MG63 (cell line): ENCODE data around the gene SYNDIG1. TPM values are rescaled to one million over a fixed set of nuclear protein-coding genes. Genes with fewer than 3 reads are reported as not detected.

ENCODE experiments used
- DNase-seq: peaks from one replicate; pipeline ENCODE4 v3.0.0-alpha.2; 2020
- H3K27me3 ChIP-seq: fragments of 250-450 bp; sonication (Bioruptor Pico); 2 replicates; pipeline ENCODE4 v1.5.1; 2020; ENCODE audit warnings: mild to moderate bottlenecking, moderate library complexity
- H3K36me3 ChIP-seq: fragments of 250-450 bp; sonication (Bioruptor Pico); 2 replicates; pipeline ENCODE4 v1.5.1; 2020; ENCODE audit warnings: mild to moderate bottlenecking, moderate library complexity
- H3K4me3 ChIP-seq: fragments of 250-450 bp; sonication (Bioruptor Pico); 2 replicates; pipeline ENCODE4 v1.5.1; 2020; ENCODE audit warnings: mild to moderate bottlenecking, moderate library complexity
- H3K9me3 ChIP-seq: fragments of 250-450 bp; sonication (Bioruptor Pico); 2 replicates; pipeline ENCODE4 v1.5.1; 2020; ENCODE audit warnings: mild to moderate bottlenecking, moderate library complexity
- total RNA-seq: library from RNA; depleted of rRNA; stranded (reverse); fragments of >200 nt; shearing (Covaris generic); gene quantifications from 2 replicates; pipeline ENCODE4 v1.2.3, GENCODE V29; 2014; ENCODE audit warnings: low replicate concordance

Gene SYNDIG1
- total RNA-seq, 1 experiment from 2014 or later = 0.33 TPM

GRCh38 chr20:24483435-24484080, 14.1 kb downstream of the SYNDIG1 start:
- no peak for DNase-seq
- H3K36me3 ChIP-seq = no peaks in the 10 kb centered on the region
- no peaks in the 10 kb centered on the region for H3K9me3 ChIP-seq
- H3K4me3 ChIP-seq = no peak overlapping the region
- no peaks in the 10 kb centered on the region for H3K27me3 ChIP-seq

- DNase-seq = no peak
- no peak overlapping the region for H3K4me3 ChIP-seq
- H3K9me3 ChIP-seq = no peaks in the 10 kb centered on the region
- H3K27me3 ChIP-seq = no peaks in the 10 kb centered on the region
- H3K36me3 ChIP-seq = no peaks in the 10 kb centered on the region
Observed at GRCh38 chr20:24484081-24484450, 14.6 kb downstream of the SYNDIG1 start.

- no peak for DNase-seq
- H3K9me3 ChIP-seq = no peaks in the 10 kb centered on the region
- H3K27me3 ChIP-seq = no peaks in the 10 kb centered on the region
Observed at GRCh38 chr20:24485981-24486380, 16.6 kb downstream of the SYNDIG1 start.

GRCh38 chr20:24487240-24487639, 17.8 kb downstream of the SYNDIG1 start:
- H3K27me3 ChIP-seq = no peaks in the 10 kb centered on the region

More at GRCh38 chr20:24485981-24486380, 16.6 kb downstream of the SYNDIG1 start:
- Histone ChIP-seq H3K4me3 (no peak overlapping the region), H3K36me3 (no peaks in the 10 kb centered on the region)

DNA sequence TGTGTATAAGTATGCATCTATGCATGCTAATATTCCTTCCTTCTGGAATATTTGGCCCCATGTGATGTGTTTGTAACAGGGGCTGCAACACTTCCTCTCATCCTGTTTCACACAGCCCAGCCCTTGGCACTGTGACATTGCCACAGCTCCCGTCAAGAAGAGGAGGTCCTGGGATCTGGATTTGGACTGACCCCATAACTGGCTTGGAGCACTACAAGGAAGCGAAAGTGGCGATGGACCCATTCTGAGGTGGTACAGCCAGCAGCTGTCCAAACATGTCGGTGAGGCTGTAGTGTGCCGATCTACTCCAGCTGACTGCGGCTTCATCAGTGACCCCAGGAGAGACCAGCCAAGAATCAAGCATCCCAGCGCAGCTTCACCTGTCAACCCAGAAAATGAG, 18.2 kb downstream of the SYNDIG1 start:
- no peaks in the 10 kb centered on the region for H3K9me3 ChIP-seq
- no peak for DNase-seq
- H3K36me3 ChIP-seq = no peaks in the 10 kb centered on the region
- H3K27me3 ChIP-seq = no peaks in the 10 kb centered on the region
- H3K4me3 ChIP-seq = no peak overlapping the region

More at GRCh38 chr20:24487240-24487639, 17.8 kb downstream of the SYNDIG1 start:
- DNase-seq = no peak
- Histone ChIP-seq H3K9me3 (no peaks in the 10 kb centered on the region), H3K36me3 (no peaks in the 10 kb centered on the region), H3K4me3 (no peak overlapping the region)

DNA sequence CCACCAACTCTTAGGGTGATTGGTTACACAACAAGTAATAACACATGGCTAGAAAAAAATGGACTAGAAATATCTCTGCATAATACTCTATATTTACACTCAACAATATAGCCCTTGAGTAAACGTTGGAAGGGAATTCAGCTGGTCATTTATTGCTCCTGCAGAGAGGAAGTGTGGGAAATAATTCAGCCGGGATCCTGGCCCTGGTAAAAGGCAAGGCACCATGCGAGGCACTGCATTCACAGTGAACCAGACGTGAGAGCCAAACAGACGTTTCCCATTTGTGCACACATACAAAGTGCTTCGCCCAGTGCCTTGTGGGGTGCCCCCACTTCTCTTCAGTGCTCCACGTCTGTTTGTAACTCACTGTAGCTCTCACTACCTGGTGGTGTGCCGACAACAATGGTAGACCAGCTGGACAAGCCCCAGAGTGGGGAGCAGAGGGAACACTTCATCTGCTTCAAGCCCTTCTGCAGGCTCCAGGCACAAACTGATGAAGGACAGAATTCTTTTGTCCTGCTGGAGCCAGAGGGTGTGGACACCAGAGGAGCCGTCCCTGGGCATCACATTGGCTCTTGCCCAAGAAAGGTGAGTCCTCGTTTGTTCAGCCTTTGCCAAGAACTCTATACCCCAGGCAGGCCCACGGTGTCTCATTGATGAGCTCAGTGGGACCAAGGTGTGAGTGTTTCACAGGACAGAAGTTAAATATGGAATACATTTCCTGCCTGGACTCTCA, 18.8 kb downstream of the SYNDIG1 start:
- H3K27me3 ChIP-seq = no peaks in the 10 kb centered on the region
- DNase-seq = no peak
- H3K36me3 ChIP-seq = no peaks in the 10 kb centered on the region
- H3K9me3 ChIP-seq = no peaks in the 10 kb centered on the region
- H3K4me3 ChIP-seq = no peak overlapping the region

- Histone ChIP-seq H3K27me3 (no peaks in the 10 kb centered on the region), H3K36me3 (no peaks in the 10 kb centered on the region), H3K4me3 (no peak overlapping the region), H3K9me3 (no peaks in the 10 kb centered on the region)
- DNase-seq = no peak
Observed at GRCh38 chr20:24488800-24489175, 19.4 kb downstream of the SYNDIG1 start.

DNA sequence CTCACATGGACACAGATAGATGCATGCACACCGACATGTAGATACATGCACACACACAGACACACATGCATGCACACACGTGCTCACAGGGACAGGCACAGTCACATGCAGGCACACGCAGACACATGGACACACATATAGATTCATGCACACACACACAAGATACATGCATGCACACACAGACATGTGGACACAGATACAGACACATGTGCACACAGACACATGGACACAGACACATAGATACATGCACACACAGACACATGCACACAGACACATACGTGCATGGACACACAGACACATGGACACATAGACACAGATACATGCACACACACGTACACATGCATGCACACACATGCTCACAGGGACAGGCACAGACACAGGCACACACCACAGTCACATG, 19.8 kb downstream of the SYNDIG1 start:
- Histone ChIP-seq H3K27me3 (no peaks in the 10 kb centered on the region), H3K9me3 (no peaks in the 10 kb centered on the region), H3K4me3 (no peak overlapping the region), H3K36me3 (no peaks in the 10 kb centered on the region)
- DNase-seq = no peak

DNA sequence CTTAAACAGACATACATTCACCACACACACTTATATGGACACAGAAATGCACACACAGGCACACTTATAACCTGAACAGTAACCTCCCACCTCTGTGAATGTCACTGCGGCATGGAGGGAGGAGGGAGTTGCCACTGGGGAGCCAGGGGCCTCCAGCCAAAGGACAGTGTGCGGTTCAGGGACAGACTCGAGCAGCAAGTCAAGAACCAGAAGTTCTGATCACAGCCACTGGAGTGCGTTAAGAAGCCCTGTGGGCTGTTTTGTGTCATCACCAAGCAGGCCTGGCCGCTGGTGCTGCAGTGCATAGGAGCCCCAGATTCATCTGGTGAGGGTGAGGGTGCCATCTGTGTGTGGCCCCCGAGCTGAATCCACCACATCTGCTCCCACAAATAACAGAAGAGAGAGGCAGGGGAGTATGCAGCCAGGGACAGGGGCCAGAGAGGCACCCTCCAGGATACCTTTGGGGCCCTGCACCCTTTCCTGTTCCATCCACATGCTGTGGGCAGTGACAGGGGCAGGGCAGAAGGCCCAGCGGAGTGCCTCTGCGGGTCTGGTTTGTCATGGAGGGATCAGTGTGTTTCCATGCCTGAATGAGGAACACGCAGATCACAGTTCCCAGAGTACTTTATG, 20.3 kb downstream of the SYNDIG1 start:
- Histone ChIP-seq H3K9me3 (no peaks in the 10 kb centered on the region), H3K27me3 (no peaks in the 10 kb centered on the region), H3K4me3 (no peak overlapping the region), H3K36me3 (no peaks in the 10 kb centered on the region)
- DNase-seq = no peak

- DNase-seq = no peak
- Histone ChIP-seq H3K36me3 (no peaks in the 10 kb centered on the region), H3K9me3 (no peaks in the 10 kb centered on the region), H3K27me3 (no peaks in the 10 kb centered on the region), H3K4me3 (no peak overlapping the region)
Observed at GRCh38 chr20:24490598-24490997, 21.2 kb downstream of the SYNDIG1 start.

DNA sequence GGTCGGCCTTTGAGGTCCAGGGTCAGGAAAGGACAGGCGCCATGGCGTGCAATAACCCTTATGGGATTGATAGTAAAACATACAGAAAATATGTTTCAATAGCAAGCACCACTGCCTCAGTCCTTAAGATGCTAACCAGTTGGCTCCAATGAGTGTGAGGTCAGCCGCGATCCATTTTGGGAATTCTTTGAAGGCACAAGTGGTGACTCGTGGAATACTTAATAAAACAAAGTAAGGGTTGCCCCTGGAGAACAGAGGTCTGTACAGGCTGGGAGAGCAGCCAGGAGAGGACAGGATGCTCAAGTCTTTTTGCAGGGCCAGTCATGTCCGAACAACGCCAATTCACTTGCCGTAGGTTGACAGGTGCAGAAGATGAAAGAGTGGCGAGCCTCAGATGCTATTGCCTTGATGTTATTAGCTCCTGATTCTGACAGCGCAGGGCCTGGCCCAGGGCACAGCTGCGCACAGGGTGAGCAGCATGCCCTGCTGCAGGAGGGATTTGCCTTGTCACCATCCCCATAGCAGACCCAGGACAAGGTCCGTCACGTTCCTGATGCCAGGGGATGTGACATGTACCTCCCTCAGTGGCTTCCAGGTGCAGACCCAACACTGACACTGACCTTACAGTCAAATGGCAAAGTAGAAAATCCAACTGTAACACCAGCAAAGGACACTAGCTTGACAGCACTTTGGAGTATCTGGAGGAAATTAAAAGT, 21.8 kb downstream of the SYNDIG1 start:
- Histone ChIP-seq H3K9me3 (no peaks in the 10 kb centered on the region), H3K36me3 (no peaks in the 10 kb centered on the region)
- DNase-seq = no peak

DNA sequence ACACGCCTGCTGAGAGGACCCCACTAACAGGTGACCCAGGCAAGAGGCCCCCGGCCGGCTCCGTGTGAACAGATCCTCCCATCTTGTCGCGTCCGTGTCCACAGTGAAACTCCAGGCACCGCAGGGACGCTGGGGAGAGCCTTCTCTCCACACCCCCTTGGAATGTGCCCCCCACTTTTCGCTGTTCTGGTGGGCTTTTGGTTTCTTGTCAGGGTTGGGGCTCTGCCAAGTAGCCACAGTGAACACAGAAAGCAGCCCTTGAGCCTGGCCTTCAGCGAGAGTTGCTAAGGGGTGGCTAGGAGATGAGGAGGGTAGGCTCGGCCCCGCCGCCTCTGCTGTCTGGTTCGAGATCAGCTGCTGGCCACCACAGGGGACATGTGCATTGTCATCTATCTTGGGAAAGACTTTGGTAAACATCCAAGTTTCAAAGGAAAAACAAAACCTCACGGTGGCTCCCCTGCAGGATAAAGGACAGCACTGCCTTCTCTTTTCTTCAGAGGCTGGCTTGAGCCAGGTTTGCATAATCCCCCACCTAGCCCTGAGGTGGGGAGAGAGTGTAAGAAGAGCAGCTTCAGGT, 22.7 kb downstream of the SYNDIG1 start:
- no peaks in the 10 kb centered on the region for H3K9me3 ChIP-seq
- H3K36me3 ChIP-seq = no peaks in the 10 kb centered on the region
- no peak for DNase-seq
- H3K4me3 ChIP-seq = no peak overlapping the region
- no peaks in the 10 kb centered on the region for H3K27me3 ChIP-seq

More for the DNA sequence above, 21.8 kb downstream of the SYNDIG1 start:
- Histone ChIP-seq H3K4me3 (no peak overlapping the region), H3K27me3 (no peaks in the 10 kb centered on the region)

DNA sequence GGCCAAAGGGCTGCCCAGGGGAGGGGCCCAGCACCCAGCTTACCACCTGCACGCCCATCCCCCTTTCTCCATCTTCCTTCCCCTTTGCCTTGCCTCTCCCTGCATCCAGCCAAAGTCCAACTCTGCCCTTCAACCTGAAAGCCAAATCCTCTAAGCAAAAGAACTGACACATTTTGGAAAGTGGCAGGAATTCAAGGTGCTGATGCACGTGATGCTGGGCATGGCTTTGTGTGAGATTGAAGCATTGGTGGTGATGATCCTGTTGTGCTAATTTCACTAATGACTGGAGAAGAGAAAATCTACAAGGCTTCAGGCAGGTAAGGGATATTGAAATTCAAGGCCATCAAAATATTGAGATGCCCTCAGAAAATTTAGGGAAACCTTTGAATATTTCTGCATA, 23.3 kb downstream of the SYNDIG1 start:
- Histone ChIP-seq H3K27me3 (no peaks in the 10 kb centered on the region), H3K9me3 (no peaks in the 10 kb centered on the region), H3K36me3 (no peaks in the 10 kb centered on the region), H3K4me3 (no peak overlapping the region)
- DNase-seq = no peak

DNA sequence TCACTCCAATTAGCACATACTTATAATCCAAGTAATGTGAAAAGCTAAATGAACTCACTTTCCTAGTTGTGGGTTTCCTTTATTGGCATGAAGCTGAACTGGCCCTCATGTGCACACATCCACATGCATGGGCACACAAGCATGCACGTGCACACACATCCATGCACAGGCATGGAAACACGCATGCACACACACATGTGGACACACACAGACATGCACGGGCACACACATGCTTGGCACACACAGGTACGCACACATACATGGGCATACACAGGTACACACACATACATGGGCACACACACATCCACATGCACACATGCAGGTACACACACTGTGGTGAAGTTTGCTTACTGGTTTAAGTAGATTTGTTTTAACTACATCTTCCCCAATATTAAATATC, 23.8 kb downstream of the SYNDIG1 start:
- H3K4me3 ChIP-seq = no peak overlapping the region
- H3K27me3 ChIP-seq = no peaks in the 10 kb centered on the region
- no peak for DNase-seq
- no peaks in the 10 kb centered on the region for H3K9me3 ChIP-seq
- H3K36me3 ChIP-seq = no peaks in the 10 kb centered on the region

DNA sequence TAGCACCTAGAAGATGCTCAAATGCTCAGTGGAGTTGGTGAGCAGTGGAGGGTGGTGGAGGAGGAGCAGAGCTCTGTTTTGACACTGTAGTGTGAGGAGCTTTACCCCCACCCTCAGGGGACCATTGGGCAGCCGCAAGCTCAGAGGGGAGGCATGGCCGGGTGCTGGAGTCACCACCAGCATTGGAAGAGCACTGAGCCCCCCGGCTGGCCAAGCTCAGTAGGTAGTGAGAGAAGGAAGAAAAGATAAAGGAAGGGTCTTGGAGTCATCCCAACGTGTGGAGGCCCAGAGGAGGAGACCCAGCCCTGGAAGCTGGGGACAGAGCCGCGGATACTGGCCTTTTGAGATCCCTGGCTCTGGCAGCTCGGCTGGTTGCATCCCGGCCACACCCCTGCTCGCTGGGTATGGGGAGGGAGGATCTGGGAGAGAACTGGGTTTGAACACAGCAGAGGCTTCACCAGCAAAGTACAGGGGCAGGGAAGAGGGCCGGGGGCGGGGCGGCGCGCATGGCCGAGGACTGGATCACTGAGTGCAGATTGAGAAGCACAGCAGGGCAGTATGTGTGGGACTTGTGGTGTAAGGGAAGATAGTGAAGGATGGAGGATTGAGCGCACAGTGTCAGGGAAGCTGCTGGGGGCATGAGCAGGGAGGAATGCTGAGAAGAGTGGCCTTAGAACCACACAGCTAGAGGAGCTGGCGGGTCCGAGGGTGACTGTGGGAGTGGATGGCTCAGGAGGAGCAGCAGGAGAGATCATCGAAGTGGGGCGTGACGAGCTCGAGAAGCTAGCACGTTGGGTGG, 24.4 kb downstream of the SYNDIG1 start:
- H3K9me3 ChIP-seq = no peaks in the 10 kb centered on the region
- no peaks in the 10 kb centered on the region for H3K36me3 ChIP-seq
- H3K4me3 ChIP-seq = no peak overlapping the region
- no peak for DNase-seq
- no peaks in the 10 kb centered on the region for H3K27me3 ChIP-seq

DNA sequence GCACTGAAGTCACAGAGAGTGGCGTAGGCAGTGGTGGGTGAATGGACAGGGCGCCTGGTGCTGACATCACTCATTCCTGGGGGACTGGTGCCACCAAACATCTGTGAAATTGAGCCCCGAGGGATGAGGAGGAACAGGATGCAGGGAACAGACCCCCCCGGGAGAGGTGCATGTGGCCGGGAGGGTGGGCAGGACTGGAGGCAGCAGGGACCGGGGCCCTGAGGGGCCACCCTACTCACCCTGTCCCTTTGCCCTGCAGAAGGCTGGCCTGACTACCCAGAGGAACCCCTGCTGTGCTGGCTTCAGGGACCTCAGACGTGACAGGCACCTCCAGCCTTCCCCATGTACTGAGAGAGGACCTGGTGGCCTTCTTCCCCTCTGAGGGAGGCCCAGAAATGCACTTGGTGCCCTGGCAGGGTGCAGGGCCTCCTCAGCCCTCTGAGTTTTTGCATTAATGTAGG, 25.1 kb downstream of the SYNDIG1 start:
- no peaks in the 10 kb centered on the region for H3K27me3 ChIP-seq
- DNase-seq = no peak
- H3K36me3 ChIP-seq = no peaks in the 10 kb centered on the region
- no peaks in the 10 kb centered on the region for H3K9me3 ChIP-seq
- no peak overlapping the region for H3K4me3 ChIP-seq
